H1 (cell line): ENCODE results near the gene SGO2. TPM values are rescaled to one million over a fixed set of nuclear protein-coding genes. Genes with fewer than 3 reads are reported as not detected.

Experiments used
- CTCF ChIA-PET: fragments of 300-600 bp; sonication (Branson Sonifier 250); formaldehyde crosslinking; loops from one replicate; lab custom pipeline; 2021; ENCODE audit not compliant: partially characterized antibody; lab: Charles Lee
- POLR2A ChIA-PET: fragments of 300-600 bp; sonication (Branson Sonifier 250); formaldehyde crosslinking; loops from one replicate; lab custom pipeline; 2021; ENCODE audit warnings: inconsistent platforms; ENCODE audit not compliant: partially characterized antibody; lab: Charles Lee
- DNase-seq, 2 experiments: peaks; one replicate each; pipeline versions ENCODE4 v3.0.0 to v3.0.0-alpha.2; 2010 to 2022; ENCODE audit warnings: low spot score in 2 of 2, low read depth in 1 of 2, mixed read lengths in 1 of 2
- FAIRE-seq: peaks from 2 replicates; lab custom pipeline; 2011; peaks lifted over from hg19 to GRCh38; lab: Jason Lieb, UNC
- H2AFZ ChIP-seq: 2 replicates; pipeline ENCODE4 v1.8.1; 2012; ENCODE audit warnings: low read length, inconsistent platforms
- H2AK5ac ChIP-seq: 2 replicates; pipeline ENCODE4 v1.6.1; 2013; ENCODE audit warnings: low read depth, low read length
- H2BK120ac ChIP-seq: replicated peaks from 2 replicates; pipeline ENCODE3; 2013; ENCODE audit warnings: low read depth, low read length, inconsistent platforms
- H2BK12ac ChIP-seq: 2 replicates; pipeline ENCODE4 v1.6.1; 2013; ENCODE audit warnings: low read depth, low read length
- H2BK15ac ChIP-seq: 2 replicates; pipeline ENCODE4 v1.6.1; 2013; ENCODE audit warnings: low read length
- H2BK20ac ChIP-seq: 2 replicates; pipeline ENCODE4 v1.6.1; 2013; ENCODE audit warnings: low read length
- H2BK5ac ChIP-seq: 2 replicates; pipeline ENCODE4 v1.6.1; 2013; ENCODE audit warnings: low read depth, low read length
- H3K14ac ChIP-seq: 2 replicates; pipeline ENCODE4 v1.6.1; 2013; ENCODE audit warnings: inconsistent platforms; ENCODE audit not compliant: insufficient read length
- H3K18ac ChIP-seq: 2 replicates; pipeline ENCODE4 v1.6.1; 2013; ENCODE audit warnings: low read length; ENCODE audit errors: extremely low read depth
- H3K23ac ChIP-seq: 2 replicates; pipeline ENCODE4 v1.6.1; 2013; ENCODE audit warnings: inconsistent platforms; ENCODE audit not compliant: insufficient read length
- H3K23me2 ChIP-seq: 2 replicates; pipeline ENCODE4 v1.6.1; 2013; ENCODE audit warnings: low read depth, low read length
- H3K27ac ChIP-seq: 2 replicates; pipeline ENCODE4 v1.6.1; 2011; ENCODE audit warnings: low read depth, low read length, inconsistent platforms
- H3K27me3 ChIP-seq, 4 experiments: replicated peaks in 1 of 4; 1 replicate in 1 of 4; 2 replicates in 3 of 4; pipeline versions ENCODE4 v1.6.1 to v1.8.1; 2011 to 2013; ENCODE audit warnings: low read length in 3 of 4, mild to moderate bottlenecking in 3 of 4, inconsistent platforms in 2 of 4, mixed read lengths in 2 of 4, moderate library complexity in 1 of 4; ENCODE audit not compliant: control insufficient read depth in 3 of 4, insufficient read depth in 3 of 4; ENCODE audit errors: extremely low read depth in 1 of 4
- H3K36me3 ChIP-seq, 4 experiments: 2 replicates each; pipeline versions ENCODE4 v1.6.1 to v1.8.1; 2011 to 2013; ENCODE audit warnings: mild to moderate bottlenecking in 4 of 4, low read length in 3 of 4, moderate library complexity in 2 of 4, control low read depth in 1 of 4, inconsistent platforms in 1 of 4; ENCODE audit not compliant: insufficient read depth in 4 of 4, control insufficient read depth in 2 of 4
- H3K4ac ChIP-seq: replicated peaks from 2 replicates; pipeline ENCODE3; 2013; ENCODE audit warnings: low read length, low read depth, mixed read lengths, inconsistent platforms; ENCODE audit not compliant: insufficient read length
- H3K4me1 ChIP-seq, 4 experiments: replicated peaks in 1 of 4; 1 replicate in 1 of 4; 2 replicates in 3 of 4; pipeline versions ENCODE4 v1.6.1 to v1.8.1; 2011 to 2013; ENCODE audit warnings: low read length in 3 of 4, inconsistent platforms in 2 of 4, mixed read lengths in 1 of 4; ENCODE audit not compliant: insufficient read depth in 4 of 4, control insufficient read depth in 3 of 4
- H3K4me2 ChIP-seq, 2 experiments: 2 replicates each; pipeline versions ENCODE4 v1.6.1 to v1.8.1; 2011 to 2013; ENCODE audit warnings: low read depth in 2 of 2, low read length in 2 of 2, control low read depth in 1 of 2, inconsistent platforms in 1 of 2, mild to moderate bottlenecking in 1 of 2; ENCODE audit not compliant: insufficient read depth in 1 of 2
- H3K4me3 ChIP-seq, 4 experiments: fragments of 200-600, 300-600 bp in 1 of 4; sonication (generic), shearing (Covaris generic), sonication (Bioruptor Twin) in 1 of 4; 2 replicates each; pipeline versions ENCODE4 v1.5.1 to v1.8.1; 2011 to 2016; ENCODE audit warnings: low read length in 4 of 4, low read depth in 3 of 4, control low read depth in 2 of 4, inconsistent platforms in 2 of 4, mild to moderate bottlenecking in 2 of 4, mixed read lengths in 1 of 4, moderate library complexity in 1 of 4; ENCODE audit not compliant: insufficient read depth in 2 of 4; ENCODE audit errors: extremely low read depth in 1 of 4
- H3K56ac ChIP-seq: replicated peaks from 2 replicates; pipeline ENCODE3; 2013; ENCODE audit warnings: low read depth, mild to moderate bottlenecking, mixed read lengths, low read length, inconsistent platforms; ENCODE audit not compliant: insufficient read length
- H3K79me1 ChIP-seq: 2 replicates; pipeline ENCODE4 v1.6.1; 2013; ENCODE audit warnings: low read depth, low read length, control low read depth
- H3K79me2 ChIP-seq, 2 experiments: 2 replicates each; pipeline versions ENCODE4 v1.6.1 to v1.8.1; 2012 to 2013; ENCODE audit warnings: low read length in 2 of 2, mild to moderate bottlenecking in 2 of 2, inconsistent platforms in 1 of 2; ENCODE audit not compliant: insufficient read depth in 2 of 2, control insufficient read depth in 1 of 2
- H3K9ac ChIP-seq, 4 experiments: replicated peaks in 1 of 4; 1 replicate in 1 of 4; 2 replicates in 3 of 4; pipeline versions ENCODE4 v1.6.1 to v1.8.1; 2011 to 2013; ENCODE audit warnings: low read depth in 3 of 4, low read length in 3 of 4, control low read depth in 2 of 4, mild to moderate bottlenecking in 2 of 4, moderate library complexity in 2 of 4, inconsistent platforms in 1 of 4; ENCODE audit errors: extremely low read depth in 1 of 4
- H3K9me3 ChIP-seq, 2 experiments: 2 replicates each; pipeline versions ENCODE4 v1.6.1 to v1.8.1; 2012 to 2013; ENCODE audit warnings: mild to moderate bottlenecking in 2 of 2, moderate library complexity in 2 of 2, control low read depth in 1 of 2, inconsistent platforms in 1 of 2, low read depth in 1 of 2, low read length in 1 of 2, mixed read lengths in 1 of 2; ENCODE audit not compliant: insufficient read depth in 2 of 2
- H4K20me1 ChIP-seq, 2 experiments: replicated peaks in 1 of 2; 2 replicates each; pipeline versions ENCODE3 to v1.8.1; 2011 to 2013; ENCODE audit warnings: inconsistent platforms in 2 of 2, low read length in 2 of 2, mild to moderate bottlenecking in 1 of 2; ENCODE audit not compliant: insufficient read depth in 2 of 2, control insufficient read depth in 1 of 2
- H4K5ac ChIP-seq: 2 replicates; pipeline ENCODE4 v1.6.1; 2013; ENCODE audit warnings: low read length, low read depth, mixed read lengths, inconsistent platforms; ENCODE audit not compliant: insufficient read length
- H4K8ac ChIP-seq: 2 replicates; pipeline ENCODE4 v1.8.0; 2013; ENCODE audit warnings: mild to moderate bottlenecking, moderate library complexity, low read length, inconsistent platforms; ENCODE audit not compliant: insufficient read depth; ENCODE audit errors: extremely low read depth
- H4K91ac ChIP-seq: replicated peaks from 2 replicates; pipeline ENCODE3; 2013; ENCODE audit warnings: low read length, mixed read lengths, inconsistent platforms; ENCODE audit not compliant: insufficient read length
- BACH1 ChIP-seq: IDR thresholded peaks from 2 replicates; pipeline ENCODE4 v1.6.1; 2012; ENCODE audit warnings: low read length, improper control_type of control experiment
- BRCA1 ChIP-seq: IDR thresholded peaks from 2 replicates; pipeline ENCODE4 v1.6.1; 2012; ENCODE audit warnings: low read depth, low read length, improper control_type of control experiment
- CEBPB ChIP-seq: IDR thresholded peaks from 2 replicates; pipeline ENCODE4 v1.6.1; 2012; ENCODE audit warnings: low read depth, low read length
- EZH2 ChIP-seq: fragments of 200-600 bp; sonication (generic); IDR thresholded peaks from 2 replicates; pipeline ENCODE4 v1.7.1; 2012; ENCODE audit warnings: low read depth, mild to moderate bottlenecking, moderate library complexity, low read length, inconsistent platforms; ENCODE audit not compliant: severe bottlenecking
- GTF2F1 ChIP-seq: IDR thresholded peaks from 2 replicates; pipeline ENCODE4 v1.6.1; 2012; ENCODE audit warnings: low read depth, low read length, improper control_type of control experiment, borderline replicate concordance
- JUND ChIP-seq: IDR thresholded peaks from 2 replicates; pipeline ENCODE4 v1.6.1; 2011; ENCODE audit warnings: mild to moderate bottlenecking, improper control_type of control experiment, low read length
- POU5F1 ChIP-seq: IDR thresholded peaks from 2 replicates; pipeline ENCODE4 v1.6.1; 2011; ENCODE audit warnings: low read depth, mild to moderate bottlenecking, low read length, moderate library complexity
- SIRT6 ChIP-seq: IDR thresholded peaks from one replicate; pipeline ENCODE4 v1.7.1; 2012; ENCODE audit warnings: low read length, inconsistent platforms
- WGBS, 2 experiments: shearing (Covaris generic) in 1 of 2; methylation state at CpG; one replicate each; pipeline versions ENCODE4 v1.1.6 to v1.1.7; 2013 to 2015; ENCODE audit warnings: low lambda C conversion rate in 2 of 2, mixed read lengths in 2 of 2, inconsistent platforms in 1 of 2, low coverage in 1 of 2, missing lambda C conversion rate in 1 of 2; ENCODE audit not compliant: insufficient replicate concordance in 2 of 2, insufficient coverage in 1 of 2, insufficient read length in 1 of 2; ENCODE audit errors: extremely low coverage in 1 of 2, missing lambda C conversion rate in 1 of 2; 5-methylcytosine and 5-hydroxymethylcytosine counted together
- polyA plus RNA-seq, 7 experiments: library from polyadenylated mRNA; depleted of rRNA in 3 of 7; stranded (reverse) in 5 of 7; unstranded in 2 of 7; fragments of >200 nt in 5 of 7; fragments of 200-250 nt in 2 of 7; gene quantifications; 1 replicate in 5 of 7; 2 replicates in 1 of 7; 4 replicates in 1 of 7; pipeline versions ENCODE4 v1.2.1 to v1.2.3, GENCODE V29; 2011 to 2013; ENCODE audit warnings: missing spikeins in 2 of 7, mixed read lengths in 2 of 7
- total RNA-seq: library from RNA; stranded (reverse); fragmentation: NEBNext Ultra II Directional; extraction: Animal tissue kit (Norgen Biotek cat#: 25700); gene quantifications from 2 replicates; pipeline ENCODE4 v1.2.1, GENCODE V29; 2021

Gene SGO2
- total and polyA plus RNA-seq, 2 of the 8 experiments (the other 6 are each of a cell fraction or from before 2014, with no cell fraction given), result 2.4 to 33.2 TPM

DNA sequence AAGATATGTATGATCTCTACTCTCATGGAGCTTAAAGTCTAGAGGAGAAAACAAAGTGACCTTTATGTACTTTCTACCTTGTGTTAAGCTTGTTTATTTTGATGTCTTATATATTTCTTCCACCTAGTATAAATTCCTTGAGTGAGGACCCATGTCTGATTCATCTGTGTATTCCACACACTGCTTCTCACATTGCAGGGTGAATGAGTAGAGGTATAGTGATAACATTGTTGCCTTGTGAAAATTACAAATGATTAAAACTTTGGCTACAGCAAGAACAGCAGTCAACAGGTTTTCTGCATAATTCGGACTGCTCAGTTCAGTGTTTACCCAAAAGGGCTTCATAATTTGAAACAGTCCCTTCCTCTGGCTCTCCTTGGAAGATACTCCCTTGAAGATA is 96.1 kb downstream of the SGO2 start:
- POLR2A ChIA-PET, result no interaction called here
- TF ChIP-seq BACH1, result no peak
- no peak for TF ChIP-seq BRCA1
- no peak for TF ChIP-seq JUND
- no peak for TF ChIP-seq POU5F1
- no peak for TF ChIP-seq EZH2
- no peak for TF ChIP-seq GTF2F1
- TF ChIP-seq CEBPB, result no peak
- no peak for TF ChIP-seq SIRT6

More for the DNA sequence above, 96.1 kb downstream of the SGO2 start:
- Histone ChIP-seq H3K36me3 (no peaks in the 10 kb centered on the region), H3K4me2 (no peak overlapping the region), H3K23me2 (no peaks in the 10 kb centered on the region), H2BK20ac (no peak overlapping the region), H4K20me1 (no peaks in the 10 kb centered on the region), H3K27me3 (no peaks in the 10 kb centered on the region), H3K23ac (no peak overlapping the region), H3K4me3 (no peak overlapping the region), H3K4me1 (peaks cover 0 to 2% (median 0%) of the 10 kb centered on the region in 4 experiments; a peak in 1 of 7 replicates), H4K8ac (no peak overlapping the region), H3K9me3 (no peaks in the 10 kb centered on the region), H2BK12ac (no peak overlapping the region), H3K9ac (no peak overlapping the region), H2BK5ac (no peak overlapping the region), H2AK5ac (no peak overlapping the region), H2BK120ac (no peak overlapping the region), H2AFZ (no peak overlapping the region), H3K14ac (no peak overlapping the region), H4K91ac (no peak overlapping the region), H3K4ac (no peak overlapping the region), H3K79me1 (no peaks in the 10 kb centered on the region), H3K18ac (no peak overlapping the region), H3K56ac (no peak overlapping the region), H2BK15ac (no peak overlapping the region), H3K79me2 (no peaks in the 10 kb centered on the region), H4K5ac (no peak overlapping the region), H3K27ac (no peak overlapping the region)
- 89% methylated on average over 1 of the region's 1 CpG; no CpG with 5 or more reads in 1 of the 2 experiments for WGBS, 2 experiments
- CTCF ChIA-PET, result no interaction called here
- no peak for DNase-seq
- FAIRE-seq, result no peak
